ACC112 (cell line): ENCODE results near the gene AOX1.
A peak's percentile ranks its signal among the peaks of the same experiment; 100 is the strongest.
"Not testable (repeated sequence)": the region's sequence is repeated elsewhere in the genome, so short reads cannot be mapped to it uniquely, and the experiment has no call there.

Source experiments
- H2AFZ ChIP-seq: fragments of 200-600 bp; sonication (generic); one replicate; pipeline ENCODE4 v1.6.0; 2017; ENCODE audit warnings: antibody characterized with exemption, low read length; ENCODE audit not compliant: unreplicated experiment
- H3K27ac ChIP-seq: fragments of 200-600 bp; sonication (generic); 2 replicates; pipeline ENCODE4 v1.5.1; 2014; ENCODE audit warnings: low read depth, mild to moderate bottlenecking, antibody characterized with exemption, low read length, moderate library complexity
- H3K27me3 ChIP-seq: fragments of 200-600 bp; sonication (generic); 2 replicates; pipeline ENCODE4 v1.6.1; 2014; ENCODE audit warnings: mild to moderate bottlenecking, antibody characterized with exemption, low read length, moderate library complexity, mixed read lengths; ENCODE audit not compliant: insufficient read depth
- H3K36me3 ChIP-seq: fragments of 200-600 bp; sonication (generic); 2 replicates; pipeline ENCODE4 v1.6.1; 2016; ENCODE audit warnings: mild to moderate bottlenecking, antibody characterized with exemption, low read length, moderate library complexity, mixed read lengths; ENCODE audit not compliant: insufficient read depth
- H3K4me1 ChIP-seq: fragments of 200-600 bp; sonication (generic); one replicate; pipeline ENCODE4 v1.6.1; 2016; ENCODE audit warnings: low read length, mixed read lengths; ENCODE audit not compliant: insufficient read depth, unreplicated experiment, control insufficient read depth
- H3K4me3 ChIP-seq: fragments of 200-600 bp; sonication (generic); 2 replicates; pipeline ENCODE4 v1.5.1; 2014; ENCODE audit warnings: mild to moderate bottlenecking, low read depth, low read length
- H3K79me2 ChIP-seq: fragments of 200-600 bp; sonication (generic); one replicate; pipeline ENCODE4 v1.6.0; 2016; ENCODE audit warnings: low read length; ENCODE audit not compliant: control insufficient read depth, unreplicated experiment, insufficient read depth

Gene AOX1

DNA sequence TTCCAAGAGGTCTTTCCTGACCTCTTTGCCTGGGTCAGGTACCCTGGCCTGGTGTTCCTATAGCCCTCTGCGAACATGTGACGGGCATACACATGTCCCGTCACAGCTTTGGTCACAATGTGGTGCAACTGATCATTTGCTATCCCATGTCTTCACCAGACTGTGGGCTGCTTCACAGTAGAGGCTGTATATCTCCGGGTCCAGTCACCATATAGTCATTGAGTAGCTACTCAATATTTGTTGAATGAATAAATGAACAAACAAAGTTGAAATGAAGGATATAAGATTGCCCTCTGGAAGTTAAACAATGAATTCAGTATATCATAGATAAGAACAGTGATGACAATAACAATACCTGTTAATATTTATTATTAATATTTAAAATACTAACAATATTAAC lies 16.8 kb downstream of the AOX1 start:
- no peaks in the 10 kb centered on the region for H3K27me3 ChIP-seq
- no peak overlapping the region for H2AFZ ChIP-seq
- no peak overlapping the region for H3K27ac ChIP-seq
- no peak overlapping the region for H3K4me3 ChIP-seq
- H3K36me3 ChIP-seq, result peaks cover 30% of the 10 kb centered on the region
- no peaks in the 10 kb centered on the region for H3K79me2 ChIP-seq
- H3K4me1 ChIP-seq, result peaks cover 41% of the 10 kb centered on the region

- Histone ChIP-seq H2AFZ (peak overlapping the region; percentile 1), H3K79me2 (peaks cover 8% of the 10 kb centered on the region), H3K27ac (peak overlapping the region; percentile 91), H3K4me3 (peak overlapping the region; percentile 24), H3K27me3 (no peaks in the 10 kb centered on the region), H3K36me3 (peaks cover 39% of the 10 kb centered on the region), H3K4me1 (peaks cover 50% of the 10 kb centered on the region)
These were observed 18.2 kb downstream of the AOX1 start for GRCh38 chr2:200603972-200604371.

DNA sequence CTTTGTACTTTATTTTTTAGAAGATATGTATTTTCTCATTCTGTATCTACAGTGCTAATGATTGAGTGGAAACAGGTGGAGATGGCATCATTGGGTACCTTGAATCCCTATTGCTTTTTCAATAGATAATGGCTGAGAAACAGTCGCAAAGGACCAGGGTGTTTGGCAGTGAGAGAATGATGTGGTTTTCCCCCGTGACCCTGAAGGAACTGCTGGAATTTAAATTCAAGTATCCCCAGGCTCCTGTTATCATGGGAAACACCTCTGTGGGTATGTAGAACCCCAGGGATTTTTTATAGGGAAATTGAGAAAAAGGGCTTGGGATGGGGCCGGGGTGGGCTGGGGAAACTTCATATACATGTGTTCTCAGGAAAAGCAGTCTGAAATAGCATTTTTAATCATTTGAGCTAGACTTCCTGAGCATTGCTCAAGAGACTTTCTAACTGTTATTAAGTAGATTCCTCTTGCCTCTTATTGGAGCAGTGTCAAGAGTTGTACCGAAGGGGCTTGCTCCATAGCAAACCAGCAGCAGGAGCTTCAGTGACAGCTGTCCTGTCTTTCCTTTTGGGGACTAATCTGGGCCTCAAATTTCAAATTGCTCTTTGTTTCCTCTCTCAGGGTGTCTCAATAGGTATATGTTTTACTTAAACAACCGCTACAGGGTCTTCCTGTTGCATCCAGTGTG lies 18.9 kb downstream of the AOX1 start:
- no peaks in the 10 kb centered on the region for H3K27me3 ChIP-seq
- H3K4me1 ChIP-seq, result peaks cover 55% of the 10 kb centered on the region
- peaks cover 39% of the 10 kb centered on the region for H3K36me3 ChIP-seq
- peak overlapping the region; percentile 91 for H3K27ac ChIP-seq
- peak overlapping the region; percentile 1 for H2AFZ ChIP-seq
- peak overlapping the region; percentile 24 for H3K4me3 ChIP-seq
- H3K79me2 ChIP-seq, result peaks cover 13% of the 10 kb centered on the region

- Histone ChIP-seq H2AFZ (no peak overlapping the region), H3K27me3 (no peaks in the 10 kb centered on the region), H3K27ac (peak overlapping the region; percentile 93), H3K36me3 (peaks cover 44% of the 10 kb centered on the region), H3K4me1 (peaks cover 44% of the 10 kb centered on the region), H3K4me3 (peak overlapping the region; percentile 72), H3K79me2 (peaks cover 38% of the 10 kb centered on the region)
These were observed 22.7 kb downstream of the AOX1 start for GRCh38 chr2:200608341-200609027.

- H3K4me1 ChIP-seq, result peaks cover 44% of the 10 kb centered on the region
- peaks cover 47% of the 10 kb centered on the region for H3K36me3 ChIP-seq
- peaks cover 38% of the 10 kb centered on the region for H3K79me2 ChIP-seq
- H3K27ac ChIP-seq, result peak overlapping the region; percentile 93
- H3K4me3 ChIP-seq, result peak overlapping the region; percentile 72
- H2AFZ ChIP-seq, result peak overlapping the region; percentile 6
- H3K27me3 ChIP-seq, result no peaks in the 10 kb centered on the region
These were observed 23.3 kb downstream of the AOX1 start for GRCh38 chr2:200609028-200609614.

DNA sequence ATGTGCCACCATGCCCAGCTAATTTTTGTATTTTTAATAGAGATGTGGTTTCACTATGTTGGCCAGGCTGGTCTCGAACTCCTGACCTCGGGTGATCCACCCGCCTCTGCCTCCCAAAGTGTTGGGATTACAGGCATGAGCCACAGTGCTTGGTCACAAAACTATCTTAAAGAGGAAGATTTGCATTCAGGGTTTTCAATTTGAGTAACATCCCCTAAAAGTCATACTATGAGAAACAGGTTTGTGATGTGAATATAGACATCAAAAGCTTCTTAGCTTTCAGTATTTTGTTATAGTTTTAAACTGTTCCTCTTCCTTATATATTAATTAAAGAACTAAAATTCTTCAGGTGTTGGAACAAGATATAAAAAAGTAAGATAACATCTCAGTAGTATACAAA lies 24.4 kb downstream of the AOX1 start:
- Histone ChIP-seq H3K4me3 (peak overlapping the region; percentile 72), H3K36me3 (peaks cover 53% of the 10 kb centered on the region), H3K4me1 (peaks cover 44% of the 10 kb centered on the region), H3K27ac (peak overlapping the region; percentile 93; the same call in 1 of the 2 replicates), H3K79me2 (peaks cover 38% of the 10 kb centered on the region)
- H2AFZ ChIP-seq, H3K27me3 ChIP-seq: not testable (repeated sequence)

GRCh38 chr2:200613692-200614091 lies 27.9 kb downstream of the AOX1 start:
- peak overlapping the region; percentile 91 for H3K27ac ChIP-seq

GRCh38 chr2:200614249-200614648 lies 28.4 kb downstream of the AOX1 start:
- no peaks in the 10 kb centered on the region for H3K27me3 ChIP-seq
- H2AFZ ChIP-seq, result no peak overlapping the region
- peak overlapping the region; percentile 91 for H3K27ac ChIP-seq
- peaks cover 75% of the 10 kb centered on the region for H3K4me1 ChIP-seq
- H3K79me2 ChIP-seq, result peaks cover 29% of the 10 kb centered on the region
- no peak overlapping the region for H3K4me3 ChIP-seq
- peaks cover 47% of the 10 kb centered on the region for H3K36me3 ChIP-seq

More at GRCh38 chr2:200613692-200614091, 27.9 kb downstream of the AOX1 start:
- Histone ChIP-seq H3K36me3 (peaks cover 48% of the 10 kb centered on the region), H2AFZ (no peak overlapping the region), H3K27me3 (no peaks in the 10 kb centered on the region), H3K4me3 (no peak overlapping the region), H3K4me1 (peaks cover 72% of the 10 kb centered on the region), H3K79me2 (peaks cover 30% of the 10 kb centered on the region)

DNA sequence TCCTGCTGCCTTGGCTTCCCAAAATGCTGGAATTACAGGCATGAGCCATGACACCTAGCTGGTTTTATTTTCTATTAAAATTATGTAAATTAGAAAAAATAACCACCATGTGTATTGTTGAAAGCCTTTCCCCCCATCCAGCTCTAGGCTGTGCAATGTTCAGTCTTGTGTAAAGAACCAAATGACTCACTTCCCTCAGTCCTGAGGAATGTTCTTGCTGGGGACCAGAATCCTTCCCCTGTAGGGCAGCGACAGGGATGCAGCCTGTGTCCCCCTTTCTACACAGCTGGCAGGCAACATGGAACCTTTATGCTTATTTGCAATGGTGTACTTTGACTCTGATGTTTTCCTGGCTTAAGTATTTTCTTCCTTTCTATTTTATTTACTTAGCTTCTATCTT lies 29.4 kb downstream of the AOX1 start:
- H3K27ac ChIP-seq, result peak overlapping the region; percentile 91
- peaks cover 47% of the 10 kb centered on the region for H3K36me3 ChIP-seq
- H3K79me2 ChIP-seq, result peaks cover 20% of the 10 kb centered on the region
- H3K27me3 ChIP-seq, result no peaks in the 10 kb centered on the region
- H3K4me1 ChIP-seq, result peaks cover 74% of the 10 kb centered on the region
- H3K4me3 ChIP-seq, result peak overlapping the region; percentile 32; the same call in 1 of the 2 replicates
- H2AFZ ChIP-seq, result no peak overlapping the region

DNA sequence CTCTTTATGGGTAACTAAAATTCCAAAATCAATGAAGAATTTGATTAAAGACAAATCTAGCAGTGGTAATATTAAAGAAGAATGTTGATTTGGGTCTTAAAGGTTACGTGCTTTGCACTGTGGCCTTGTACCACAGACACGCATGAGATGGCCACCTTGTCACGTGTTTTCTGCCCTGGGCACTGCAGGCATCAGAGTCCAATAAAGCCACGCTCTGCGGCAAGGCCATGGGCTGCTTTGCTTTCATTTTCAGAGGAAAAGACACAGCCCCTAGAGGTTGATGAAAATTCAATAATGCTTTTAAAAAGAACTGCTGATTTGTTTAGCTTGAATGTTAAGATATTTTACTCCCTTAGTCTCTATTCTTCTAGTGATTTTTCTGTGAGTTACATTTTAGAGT lies 30.4 kb downstream of the AOX1 start:
- H2AFZ ChIP-seq, result no peak overlapping the region
- H3K79me2 ChIP-seq, result peaks cover 13% of the 10 kb centered on the region
- peaks cover 46% of the 10 kb centered on the region for H3K36me3 ChIP-seq
- H3K4me3 ChIP-seq, result peak overlapping the region; percentile 32
- H3K4me1 ChIP-seq, result peaks cover 72% of the 10 kb centered on the region
- H3K27me3 ChIP-seq, result no peaks in the 10 kb centered on the region
- peak overlapping the region; percentile 91 for H3K27ac ChIP-seq
